ENCODE data around the gene CD96. TPM values are rescaled to one million over a fixed set of nuclear protein-coding genes. Genes with fewer than 3 reads are reported as not detected.

Gene CD96
- total RNA-seq, 2 donors from 2014 or later = 0.33 to 2.6 TPM

DNA sequence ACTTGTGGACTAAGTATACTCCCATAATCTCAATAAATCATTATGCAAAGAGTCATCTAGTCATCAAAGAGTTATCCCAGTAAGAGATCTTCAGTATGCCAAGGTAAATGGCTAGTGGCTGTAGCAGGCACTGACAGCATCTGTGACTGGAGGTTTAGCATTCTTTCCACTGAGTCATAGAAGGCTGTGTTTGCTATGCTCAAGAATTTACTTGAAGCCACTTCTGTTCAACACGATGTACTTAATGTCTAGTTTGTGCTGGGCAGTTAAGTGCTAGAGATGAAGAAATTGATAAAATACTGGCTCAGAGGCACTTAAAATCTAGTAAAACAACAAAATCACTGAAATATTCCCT, 40.1 kb downstream of the CD96 start:
- intact Hi-C loops (cut with DNase I) = no loop called here
- DNase-seq (no peak), ATAC-seq (no peak)
- TF ChIP-seq, protein P1, sequence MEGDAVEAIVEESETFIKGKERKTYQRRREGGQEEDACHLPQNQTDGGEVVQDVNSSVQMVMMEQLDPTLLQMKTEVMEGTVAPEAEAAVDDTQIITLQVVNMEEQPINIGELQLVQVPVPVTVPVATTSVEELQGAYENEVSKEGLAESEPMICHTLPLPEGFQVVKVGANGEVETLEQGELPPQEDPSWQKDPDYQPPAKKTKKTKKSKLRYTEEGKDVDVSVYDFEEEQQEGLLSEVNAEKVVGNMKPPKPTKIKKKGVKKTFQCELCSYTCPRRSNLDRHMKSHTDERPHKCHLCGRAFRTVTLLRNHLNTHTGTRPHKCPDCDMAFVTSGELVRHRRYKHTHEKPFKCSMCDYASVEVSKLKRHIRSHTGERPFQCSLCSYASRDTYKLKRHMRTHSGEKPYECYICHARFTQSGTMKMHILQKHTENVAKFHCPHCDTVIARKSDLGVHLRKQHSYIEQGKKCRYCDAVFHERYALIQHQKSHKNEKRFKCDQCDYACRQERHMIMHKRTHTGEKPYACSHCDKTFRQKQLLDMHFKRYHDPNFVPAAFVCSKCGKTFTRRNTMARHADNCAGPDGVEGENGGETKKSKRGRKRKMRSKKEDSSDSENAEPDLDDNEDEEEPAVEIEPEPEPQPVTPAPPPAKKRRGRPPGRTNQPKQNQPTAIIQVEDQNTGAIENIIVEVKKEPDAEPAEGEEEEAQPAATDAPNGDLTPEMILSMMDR (IDR thresholded peaks at IDR 0.05) = no peak
- TF ChIP-seq POLR2A (IDR thresholded peaks at IDR 0.05) = no peak
- WGBS, 2 donors = 31 to 59% methylated on average over 1 of the region's 1 CpG
- H3K36me3 ChIP-seq (replicated peaks in 1 of 2; ENCODE audit: insufficient read depth in 1 of 2, low read depth in 2 of 2) = no peaks in the 10 kb centered on the region
- no peaks in the 10 kb centered on the region for H3K9me3 ChIP-seq
- no peak overlapping the region for H3K27ac ChIP-seq
- H3K27me3 ChIP-seq = no peaks in the 10 kb centered on the region
- H3K4me3 ChIP-seq = no peak overlapping the region
- H3K4me1 ChIP-seq = no peaks in the 10 kb centered on the region

DNA sequence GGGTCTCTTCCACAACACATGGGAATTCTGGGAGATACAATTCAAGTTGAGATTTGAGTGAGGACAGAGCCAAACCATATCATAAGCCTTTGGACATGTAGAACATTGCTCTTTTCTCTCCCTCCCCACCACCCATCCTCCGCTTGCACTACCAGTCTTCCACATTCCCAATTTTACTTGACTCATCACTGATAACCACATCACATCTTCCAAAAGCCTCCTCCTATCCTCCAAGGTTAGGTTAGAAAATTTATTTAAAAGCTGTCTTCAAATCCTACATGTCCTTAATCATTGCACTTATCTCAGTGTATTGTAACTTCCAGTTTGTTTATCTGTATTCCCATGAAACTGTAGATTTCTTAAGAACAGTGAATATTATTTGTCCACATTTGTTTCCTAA, 42.7 kb downstream of the CD96 start:
- Histone ChIP-seq H3K4me1 (no peaks in the 10 kb centered on the region), H3K27me3 (no peaks in the 10 kb centered on the region), H3K9me3 (no peaks in the 10 kb centered on the region), H3K27ac (no peak overlapping the region), H3K36me3 (replicated peaks in 1 of 2; ENCODE audit: insufficient read depth in 1 of 2, low read depth in 2 of 2) (no peaks in the 10 kb centered on the region), H3K4me3 (no peak overlapping the region)
- intact Hi-C loops (cut with DNase I) = no loop called here
- ATAC-seq (no peak), DNase-seq (no peak)
- TF ChIP-seq, protein P1 (IDR thresholded peaks at IDR 0.05) = no peak
- TF ChIP-seq POLR2A (IDR thresholded peaks at IDR 0.05) = no peak
- WGBS, 2 donors = 93 to 94% methylated on average over 1 of the region's 1 CpG

DNA sequence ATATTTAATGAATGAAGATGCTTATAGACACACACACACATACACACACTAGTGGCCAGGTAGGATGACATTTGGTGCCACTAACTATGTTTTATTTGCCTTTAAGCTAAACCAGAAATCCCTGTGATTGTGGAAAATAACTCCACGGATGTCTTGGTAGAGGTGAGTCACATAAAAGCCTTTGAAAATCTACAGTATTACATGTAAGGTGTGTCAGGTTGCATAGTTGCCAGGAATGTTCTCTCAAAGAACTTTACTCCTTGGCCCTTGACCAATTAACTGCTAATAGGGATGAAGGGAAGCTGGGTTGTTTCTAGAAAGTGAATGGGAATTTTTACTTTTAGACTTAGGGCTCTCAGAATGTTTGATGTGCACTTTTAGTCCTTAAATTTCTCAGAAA, 43.2 kb downstream of the CD96 start:
- Histone ChIP-seq H3K36me3 (replicated peaks in 1 of 2; ENCODE audit: insufficient read depth in 1 of 2, low read depth in 2 of 2) (no peaks in the 10 kb centered on the region), H3K4me1 (no peaks in the 10 kb centered on the region), H3K27me3 (no peaks in the 10 kb centered on the region), H3K27ac (no peak overlapping the region), H3K9me3 (no peaks in the 10 kb centered on the region), H3K4me3 (no peak overlapping the region)
- ATAC-seq (peak; percentile 35), DNase-seq (no peak)
- TF ChIP-seq, protein P1 (IDR thresholded peaks at IDR 0.05) = no peak
- TF ChIP-seq POLR2A (IDR thresholded peaks at IDR 0.05) = no peak
- 0 to 21% methylated on average over 1 of the region's 1 CpG for WGBS, 2 donors
- intact Hi-C loops (cut with DNase I) = no loop called here

DNA sequence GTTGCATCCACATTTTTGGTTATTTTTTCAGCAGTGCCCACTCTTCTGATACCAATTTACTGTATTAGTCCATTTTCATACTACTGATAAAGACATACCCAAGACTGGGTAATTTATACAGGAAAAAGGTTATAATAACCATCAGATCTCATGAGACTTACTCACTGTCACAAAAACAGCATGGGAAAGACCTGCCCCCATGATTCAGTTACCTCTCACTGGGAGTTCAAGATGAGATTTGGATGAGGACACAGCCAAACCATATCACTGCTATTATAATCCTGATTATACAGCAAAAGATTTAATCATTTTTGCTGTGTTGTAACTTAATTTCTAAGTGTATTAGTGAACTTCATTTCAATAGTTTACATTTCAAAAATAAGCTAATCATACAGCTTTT, 46.5 kb downstream of the CD96 start:
- DNase-seq (no peak), ATAC-seq (no peak)
- Histone ChIP-seq H3K9me3 (no peaks in the 10 kb centered on the region), H3K36me3 (replicated peaks in 1 of 2; ENCODE audit: insufficient read depth in 1 of 2, low read depth in 2 of 2) (no peaks in the 10 kb centered on the region), H3K27ac (no peak overlapping the region), H3K4me1 (no peaks in the 10 kb centered on the region), H3K27me3 (no peaks in the 10 kb centered on the region), H3K4me3 (no peak overlapping the region)
- intact Hi-C loops (cut with DNase I) = no loop called here
- no peak for TF ChIP-seq POLR2A (IDR thresholded peaks at IDR 0.05)
- TF ChIP-seq, protein P1 (IDR thresholded peaks at IDR 0.05) = no peak

DNA sequence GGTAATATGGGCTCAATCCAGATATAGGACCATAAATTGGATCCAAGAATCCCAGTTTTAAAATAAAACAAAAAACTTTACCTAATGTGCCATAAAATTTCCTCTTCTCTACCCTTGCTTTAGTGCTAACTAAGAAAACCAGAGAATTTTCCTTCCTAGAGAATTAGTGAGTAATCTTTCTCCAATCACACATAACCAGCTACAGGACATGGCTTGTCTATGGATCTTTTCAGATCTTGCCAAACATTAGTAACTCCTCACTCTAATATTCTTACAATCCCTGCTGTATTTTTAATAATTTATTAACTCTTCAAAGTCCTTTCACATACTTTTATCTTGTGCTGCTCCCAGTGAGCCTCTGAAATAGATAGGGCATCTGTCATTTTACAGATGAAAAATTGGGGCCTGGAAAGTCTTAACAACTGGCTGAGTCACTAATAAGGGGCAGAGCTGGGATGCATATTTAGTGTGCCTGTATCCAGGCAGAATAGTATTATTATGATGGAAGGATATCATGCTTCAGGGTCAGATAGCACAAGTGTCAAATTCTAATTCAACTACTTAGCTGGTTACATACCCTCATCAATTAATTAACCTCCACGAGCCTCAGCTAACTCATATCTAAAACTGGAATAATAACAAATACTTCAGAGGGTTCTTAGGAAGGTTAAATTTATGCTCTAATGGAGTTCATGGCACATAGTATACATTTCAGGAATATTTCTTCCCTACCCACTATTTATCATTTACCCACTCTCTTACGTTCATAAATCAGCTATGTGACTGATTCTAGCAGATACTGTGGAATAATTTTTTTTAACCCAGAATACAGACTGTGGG, 47.5 kb downstream of the CD96 start:
- TF ChIP-seq, protein P1 (IDR thresholded peaks at IDR 0.05) = no peak
- TF ChIP-seq POLR2A (IDR thresholded peaks at IDR 0.05) = no peak
- WGBS, 2 donors = 54 to 63% methylated on average over 2 of the region's 2 CpGs
- intact Hi-C loops (cut with DNase I) = no loop called here
- H3K9me3 ChIP-seq = no peaks in the 10 kb centered on the region
- H3K36me3 ChIP-seq (replicated peaks in 1 of 2; ENCODE audit: insufficient read depth in 1 of 2, low read depth in 2 of 2) = no peaks in the 10 kb centered on the region
- DNase-seq (no peak), ATAC-seq (no peak)
- no peak overlapping the region for H3K4me3 ChIP-seq
- no peaks in the 10 kb centered on the region for H3K27me3 ChIP-seq
- H3K27ac ChIP-seq = no peak overlapping the region
- H3K4me1 ChIP-seq = no peaks in the 10 kb centered on the region

All from body of pancreas (tissue), 4 donors.